ENCODE measurements around the gene NRM.
"Not testable (repeated sequence)": the region's sequence is repeated elsewhere in the genome, so short reads cannot be mapped to it uniquely, and the experiment has no call there.

NRM gene

GRCh38 chr6:30720738-30721197 is 30.0 kb upstream of the NRM start:
- DNase-seq (ENCODE audit: low spot score), result no peak

GRCh38 chr6:30719791-30720737 is 29.3 kb upstream of the NRM start, which contains the start of gene TUBB:
TSS of gene TUBB (plus strand) at chr6:30720352. CDS start at chr6:30720507, 155 bp downstream.
- peak; percentile 71 for DNase-seq (ENCODE audit: low spot score)

- no peak for DNase-seq (ENCODE audit: low spot score)
Observed at GRCh38 chr6:30719356-30719755, 28.6 kb upstream of the NRM start.

- not testable (repeated sequence) for DNase-seq (ENCODE audit: low spot score)
Observed at GRCh38 chr6:30717845-30718720, 27.3 kb upstream of the NRM start.

- DNase-seq (ENCODE audit: low spot score), result peak; percentile 98
Observed at GRCh38 chr6:30717129-30717844, 26.5 kb upstream of the NRM start, which contains the start of gene MDC1. TSS of gene MDC1 (minus strand) at chr6:30717281. CDS start at chr6:30715175, 2,106 bp downstream.

- no peak for DNase-seq (ENCODE audit: low spot score)
Observed at GRCh38 chr6:30716879-30717128, 26.0 kb upstream of the NRM start.

GRCh38 chr6:30714263-30714662 is 23.5 kb upstream of the NRM start:
- no peak for DNase-seq (ENCODE audit: low spot score)

- peak; percentile 75 for DNase-seq (ENCODE audit: low spot score)
Observed at GRCh38 chr6:30712441-30712945, 21.7 kb upstream of the NRM start.

GRCh38 chr6:30711758-30712380 is 21.1 kb upstream of the NRM start:
- no peak for DNase-seq (ENCODE audit: low spot score)

GRCh38 chr6:30709101-30709868 is 18.5 kb upstream of the NRM start:
- no peak for DNase-seq (ENCODE audit: low spot score)

GRCh38 chr6:30707281-30707850 is 16.6 kb upstream of the NRM start:
- DNase-seq (ENCODE audit: low spot score), result no peak

GRCh38 chr6:30705620-30706019 is 14.8 kb upstream of the NRM start:
- DNase-seq (ENCODE audit: low spot score), result no peak

GRCh38 chr6:30703821-30704220 is 13.0 kb upstream of the NRM start:
- no peak for DNase-seq (ENCODE audit: low spot score)

- DNase-seq (ENCODE audit: low spot score), result no peak
Observed at GRCh38 chr6:30703011-30703410, 12.2 kb upstream of the NRM start.

- no peak for DNase-seq (ENCODE audit: low spot score)
Observed at GRCh38 chr6:30700340-30700739, 9.6 kb upstream of the NRM start.

- no peak for DNase-seq (ENCODE audit: low spot score)
Observed at GRCh38 chr6:30696432-30696831, 5.6 kb upstream of the NRM start.

- DNase-seq (ENCODE audit: low spot score), result no peak
Observed at GRCh38 chr6:30691208-30691847, 544 bp upstream of the NRM start.

GRCh38 chr6:30689985-30690384 is 799 bp downstream of the NRM start:
- DNase-seq (ENCODE audit: low spot score), result no peak

GRCh38 chr6:30689022-30689865 is 1.5 kb downstream of the NRM start:
- DNase-seq (ENCODE audit: low spot score), result no peak
